8988T (cell line): Measurements from ENCODE around the gene RP9.
A peak's percentile ranks its signal among the peaks of the same experiment; 100 is the strongest.

Experiments used
- DNase-seq: peaks from one replicate; pipeline ENCODE4 v3.0.0; 2011

Gene RP9, protein sequence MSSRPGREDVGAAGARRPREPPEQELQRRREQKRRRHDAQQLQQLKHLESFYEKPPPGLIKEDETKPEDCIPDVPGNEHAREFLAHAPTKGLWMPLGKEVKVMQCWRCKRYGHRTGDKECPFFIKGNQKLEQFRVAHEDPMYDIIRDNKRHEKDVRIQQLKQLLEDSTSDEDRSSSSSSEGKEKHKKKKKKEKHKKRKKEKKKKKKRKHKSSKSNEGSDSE

DNA sequence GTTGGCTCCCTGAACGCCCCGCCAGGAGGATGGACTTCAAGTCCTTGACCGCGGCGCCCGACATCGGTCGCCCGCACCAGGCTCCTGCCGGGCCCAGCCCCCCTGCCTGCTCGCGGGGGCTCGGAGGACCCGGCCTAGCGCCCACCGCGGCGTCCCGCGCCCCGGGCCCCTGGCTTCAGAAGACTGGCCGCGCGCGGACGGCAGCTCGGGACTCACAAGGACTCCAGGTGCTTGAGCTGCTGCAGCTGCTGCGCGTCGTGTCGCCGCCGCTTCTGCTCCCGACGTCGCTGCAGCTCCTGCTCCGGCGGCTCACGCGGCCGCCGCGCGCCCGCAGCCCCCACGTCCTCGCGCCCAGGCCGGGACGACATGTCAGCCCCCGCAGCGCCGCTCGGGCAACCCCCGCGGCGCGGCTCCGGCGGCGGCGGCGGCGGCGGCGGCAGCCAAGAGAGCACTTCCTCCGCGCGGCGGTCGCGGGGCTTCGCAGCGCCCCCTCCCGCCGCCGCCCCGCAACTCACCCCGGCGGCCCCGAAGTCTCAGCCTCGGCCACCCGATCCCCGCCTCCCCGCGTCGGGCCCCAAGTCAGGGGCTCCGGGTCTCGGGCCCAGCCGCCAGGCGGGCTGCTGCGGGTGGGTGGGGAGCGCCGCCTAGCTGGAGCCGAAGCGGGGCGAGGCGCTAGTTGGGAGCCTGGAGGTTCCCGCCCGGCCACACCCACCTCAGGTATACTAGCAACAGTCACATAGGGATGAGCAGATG lies at the start of gene RP9:
Gene RP9, minus strand, starts transcription at position 400 of the 753 bp plus-strand sequence. Its CDS starts 32 bp downstream, at position 368.
- peak; percentile 43 for DNase-seq

GRCh38 chr7:33157781-33158180 lies 48.6 kb upstream of the RP9 start:
- no peak for DNase-seq

DNA sequence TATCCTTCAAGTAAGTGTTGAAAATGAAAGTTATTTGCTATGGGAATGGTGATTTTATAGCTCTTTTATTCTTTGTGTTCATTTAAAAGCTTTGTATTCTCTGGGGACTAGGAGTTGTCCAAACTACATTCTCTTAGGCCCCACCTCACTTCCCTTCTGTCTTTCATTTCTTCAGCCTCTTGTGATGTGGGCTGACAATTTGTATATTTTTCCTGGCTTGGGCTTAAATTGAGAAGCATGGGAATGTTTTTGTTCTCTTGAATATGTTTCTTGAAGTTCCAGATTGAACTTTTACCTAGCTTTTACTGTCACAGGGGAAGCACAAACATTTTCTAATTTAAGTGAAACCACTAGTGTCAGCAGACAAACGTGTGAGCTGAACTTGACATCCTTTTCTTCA lies 48.1 kb upstream of the RP9 start:
- DNase-seq = no peak

- DNase-seq = no peak
These were observed 47.2 kb upstream of the RP9 start for GRCh38 chr7:33156441-33156840.

DNA sequence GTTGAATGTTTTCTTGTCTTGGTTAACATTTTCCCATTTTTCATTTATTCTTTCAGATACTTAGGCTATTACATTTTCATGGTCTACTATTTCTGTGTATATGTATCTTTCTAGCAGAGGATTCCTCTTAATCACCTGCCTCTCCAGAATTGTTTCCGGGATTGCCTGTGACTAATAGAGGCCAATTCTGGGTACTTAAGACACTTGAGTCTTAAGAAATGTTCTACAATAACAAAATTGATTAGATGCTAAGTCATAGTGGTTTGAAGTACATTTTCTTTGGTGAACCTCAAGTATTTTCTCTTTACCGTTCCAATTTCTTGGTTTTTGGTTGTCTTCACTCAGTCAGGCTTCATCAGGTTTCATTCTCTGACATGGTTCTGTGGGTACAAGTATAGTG lies 46.6 kb upstream of the RP9 start:
- no peak for DNase-seq

GRCh38 chr7:33152087-33152486 lies 42.9 kb upstream of the RP9 start:
- no peak for DNase-seq

GRCh38 chr7:33145156-33145555 lies 36.0 kb upstream of the RP9 start:
- DNase-seq = no peak

DNA sequence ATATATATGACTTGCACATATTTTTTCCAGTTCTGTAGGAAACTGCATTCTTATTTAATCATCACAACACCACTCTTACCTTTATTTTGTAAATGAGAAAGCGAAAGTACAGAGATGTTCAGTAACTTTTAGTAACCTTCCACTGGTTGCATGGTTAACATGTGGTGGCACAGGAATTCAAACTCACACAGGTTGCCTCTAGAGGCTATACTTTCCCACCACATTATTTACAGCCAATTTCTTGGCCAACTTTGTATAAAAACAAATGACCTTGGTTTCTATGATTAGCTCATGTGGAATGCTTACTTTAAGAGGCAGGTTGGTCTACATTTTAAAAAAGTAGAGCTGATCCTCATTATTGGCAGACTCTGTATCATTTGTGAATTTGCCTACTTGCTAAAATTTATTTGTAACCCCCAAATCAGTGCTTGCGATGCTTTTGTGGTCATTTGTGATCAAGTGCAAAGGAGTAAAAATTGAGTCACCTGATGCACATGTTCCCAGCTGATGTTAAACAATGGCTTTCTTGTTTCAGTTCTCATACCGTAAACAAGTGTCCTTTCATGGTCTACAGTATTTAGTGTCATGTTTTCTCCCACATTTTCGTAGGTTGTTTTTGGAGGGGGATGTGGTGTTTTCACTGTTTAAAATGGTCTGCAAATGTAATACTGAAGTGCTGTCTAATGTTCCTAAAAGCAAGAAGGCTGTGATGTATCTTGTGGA lies 35.0 kb upstream of the RP9 start:
- DNase-seq = no peak

DNA sequence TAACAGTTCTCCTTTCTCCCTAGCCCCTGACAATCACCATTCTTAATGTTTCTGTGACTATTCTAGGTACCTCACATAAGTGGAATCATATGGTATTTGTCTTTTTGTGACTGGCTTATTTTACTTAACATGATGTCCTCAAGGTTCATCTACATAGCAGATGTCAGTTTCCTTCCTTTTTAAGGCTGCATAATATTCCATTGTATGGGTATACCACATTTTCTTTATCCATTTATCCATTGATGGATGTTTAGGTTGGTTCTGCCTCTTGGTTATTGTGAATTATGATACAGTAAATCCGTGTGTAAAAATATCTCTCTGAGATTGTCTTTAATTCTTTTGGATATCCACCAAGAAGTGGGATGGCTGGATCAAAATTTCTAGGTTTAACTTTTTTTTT lies 33.4 kb upstream of the RP9 start:
- no peak for DNase-seq

GRCh38 chr7:33137103-33137502 lies 27.9 kb upstream of the RP9 start:
- DNase-seq = no peak

GRCh38 chr7:33130184-33130583 lies 21.0 kb upstream of the RP9 start:
- DNase-seq = no peak

DNA sequence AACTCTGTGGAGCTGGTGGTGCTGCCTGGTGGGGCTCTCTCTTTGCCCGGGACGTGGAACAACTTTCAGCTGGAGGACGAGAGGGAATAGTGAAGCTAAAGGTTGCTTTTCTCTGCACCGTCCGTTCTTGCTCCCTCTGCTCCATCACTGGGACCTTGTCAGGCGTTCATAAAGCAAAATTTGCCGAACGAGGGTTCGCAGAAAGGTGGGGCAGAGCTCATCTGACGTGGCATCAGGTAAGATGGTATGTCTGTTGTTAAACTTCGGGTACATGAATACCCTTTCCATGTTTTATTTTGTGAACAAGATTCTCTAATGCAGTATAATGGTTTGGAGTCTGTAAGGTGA lies 20.6 kb upstream of the RP9 start:
- no peak for DNase-seq

- DNase-seq = peak; percentile 66
These were observed 20.0 kb upstream of the RP9 start, which contains the start of gene BBS9 for GRCh38 chr7:33128990-33129805. Gene BBS9, plus strand, starts transcription at chr7:33129564. Its CDS starts 16,689 bp downstream, at chr7:33146253.

DNA sequence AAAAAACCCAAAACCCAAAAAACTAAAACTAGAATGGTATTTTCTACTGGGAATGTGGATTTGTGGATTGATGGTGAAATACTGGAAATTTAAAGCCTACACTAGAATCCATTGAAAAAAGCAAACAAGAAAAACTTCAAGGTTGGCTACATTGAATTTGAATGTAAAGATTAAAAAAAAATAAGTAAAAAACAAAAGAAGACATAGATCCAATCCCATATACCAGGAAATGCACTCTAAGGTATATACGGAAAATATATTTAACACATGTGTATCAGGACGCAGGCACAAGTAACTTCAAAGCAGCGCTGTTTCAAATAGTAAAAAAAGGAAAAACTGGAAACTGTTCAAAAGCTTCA lies 19.4 kb upstream of the RP9 start:
- no peak for DNase-seq

DNA sequence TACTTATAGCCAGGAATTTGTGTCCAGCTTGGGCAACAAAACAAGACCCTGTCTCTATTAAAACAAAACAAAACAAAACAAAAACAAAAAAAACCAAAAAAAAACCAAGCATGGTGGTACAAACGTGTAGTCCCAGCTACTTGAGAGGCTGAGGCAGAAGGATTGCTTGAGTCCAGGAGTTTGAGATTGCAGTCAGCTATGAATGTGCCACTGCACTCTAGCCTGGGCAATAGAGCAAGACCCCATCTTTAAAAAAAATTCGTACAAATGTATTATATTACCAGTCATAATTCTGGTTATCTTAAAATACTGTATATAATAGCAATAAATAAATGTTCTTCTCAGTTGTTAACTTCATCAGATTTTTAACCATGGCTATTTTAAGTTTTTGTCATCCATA lies 17.9 kb upstream of the RP9 start:
- no peak for DNase-seq

DNA sequence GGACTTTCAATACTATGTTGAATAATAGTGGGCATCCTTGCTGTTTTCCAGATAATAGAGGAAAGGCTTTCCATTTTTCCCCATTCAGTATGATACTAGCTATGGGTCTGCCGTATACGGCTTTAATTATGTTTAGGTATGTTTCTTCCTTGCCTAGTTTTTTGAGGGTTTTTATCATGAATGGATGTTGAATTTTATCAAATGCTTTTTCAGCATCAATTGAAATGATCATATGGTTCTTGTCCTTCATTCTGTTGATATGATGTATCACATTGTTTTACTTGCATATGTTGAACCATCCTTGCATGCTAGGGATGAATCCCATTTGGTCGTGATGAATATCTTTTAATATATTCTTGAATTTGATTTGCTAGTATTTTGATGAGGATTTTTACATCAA lies 9.2 kb upstream of the RP9 start:
- no peak for DNase-seq

- no peak for DNase-seq
These were observed 5.8 kb upstream of the RP9 start for GRCh38 chr7:33114976-33115375.

DNA sequence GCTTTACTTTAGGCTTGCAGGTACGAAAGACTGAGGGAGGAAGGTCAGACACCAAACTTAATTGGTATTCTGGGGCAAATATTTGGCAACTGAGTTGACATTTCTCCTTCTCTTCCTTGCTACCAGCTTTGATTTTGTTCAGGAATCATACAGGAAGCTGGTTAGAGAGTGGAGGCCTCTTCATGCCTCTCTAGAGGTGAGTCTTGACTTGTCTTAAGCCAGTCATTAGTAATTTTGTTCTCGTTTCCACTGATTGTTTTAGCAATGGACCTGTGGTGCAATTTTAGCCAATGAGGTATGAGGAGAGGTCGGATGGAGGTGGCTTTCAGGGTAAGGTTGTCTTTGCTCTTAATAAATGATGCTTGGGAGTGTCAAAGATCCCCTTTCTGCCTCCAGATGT lies 2.4 kb upstream of the RP9 start:
- no peak for DNase-seq

- no peak for DNase-seq
These were observed 594 bp upstream of the RP9 start for GRCh38 chr7:33109758-33110238.

DNA sequence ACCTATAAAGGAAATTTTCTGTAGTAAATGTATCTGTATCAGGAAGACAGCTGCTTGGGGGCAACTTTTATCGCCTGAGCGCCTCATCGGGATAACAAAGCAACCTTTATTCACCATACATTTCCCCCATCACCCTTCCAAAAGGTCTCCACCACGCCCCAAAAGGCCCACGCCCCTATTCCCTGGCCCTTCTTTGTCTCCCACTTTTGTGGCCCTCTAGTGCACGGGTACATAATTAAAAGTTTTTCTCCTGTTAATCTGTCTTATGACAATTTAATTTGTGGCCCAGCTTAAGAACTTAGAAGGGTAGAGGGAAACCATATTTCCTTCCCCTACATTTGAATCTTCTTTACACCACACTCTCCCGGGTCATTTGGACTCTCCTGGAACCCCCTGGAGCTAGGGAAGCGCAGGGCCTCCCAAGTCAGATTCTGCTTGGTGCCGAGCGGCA lies 625 bp downstream of the RP9 start:
- DNase-seq = no peak

DNA sequence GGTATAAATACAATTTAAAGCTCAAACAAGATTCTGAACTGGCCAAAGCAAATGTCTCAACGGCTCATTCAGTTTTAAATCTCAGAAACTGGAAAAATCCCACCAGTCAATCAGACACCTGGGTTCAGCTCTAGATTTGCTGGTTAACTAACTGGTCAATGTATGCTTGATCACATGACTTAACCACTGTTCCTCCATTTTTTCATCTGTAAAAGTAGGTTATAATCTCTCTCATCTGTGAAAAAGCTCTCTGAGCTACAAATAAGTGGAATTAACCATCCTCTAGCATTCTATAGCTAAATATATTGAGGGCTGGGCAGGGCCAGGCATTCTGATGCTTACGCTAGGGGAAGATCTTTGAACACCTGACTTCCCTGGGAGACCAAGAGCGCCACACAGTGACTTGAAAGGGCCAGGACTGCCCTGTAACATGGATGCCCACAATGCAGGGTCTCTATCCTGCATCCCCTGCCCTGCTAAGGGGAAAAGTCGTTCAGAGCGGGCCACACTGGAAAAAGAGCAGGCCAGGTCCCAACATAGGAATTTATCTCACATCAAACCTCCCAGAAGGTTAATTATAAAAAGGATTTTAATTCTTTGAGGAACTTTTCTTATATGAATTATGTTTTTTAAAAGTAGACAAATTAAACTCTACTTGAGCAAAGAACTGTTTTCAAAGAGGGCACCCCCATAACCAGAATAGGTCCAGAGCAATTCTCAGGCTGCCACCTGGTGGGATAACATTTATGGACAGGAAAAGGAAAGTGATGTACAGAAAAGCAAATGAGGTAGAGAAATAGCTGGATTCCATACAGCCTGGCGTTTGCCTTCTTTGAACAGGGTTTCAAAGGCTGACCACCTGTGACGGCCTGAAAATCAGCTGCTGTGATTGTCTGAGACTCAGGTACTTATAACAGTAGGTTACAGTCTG lies 1.8 kb downstream of the RP9 start:
- no peak for DNase-seq

DNA sequence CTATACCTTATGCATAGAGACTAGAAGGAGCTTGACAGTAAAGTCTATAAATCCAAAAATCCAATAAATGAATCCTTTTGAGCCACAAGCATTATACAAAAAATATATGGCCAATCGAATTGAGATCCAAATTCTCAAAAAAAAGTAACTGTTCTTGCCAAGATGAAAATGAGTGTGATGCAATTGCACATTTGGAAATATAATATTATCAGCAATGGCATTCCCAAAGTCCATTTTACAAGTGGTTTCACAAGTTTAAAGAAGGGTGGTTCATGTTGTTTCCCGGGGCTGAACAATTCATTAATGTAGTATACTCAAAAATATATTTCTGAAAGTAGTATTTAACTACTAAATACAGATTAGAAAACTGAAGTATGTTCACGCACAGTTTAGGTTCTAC lies 7.3 kb downstream of the RP9 start:
- no peak for DNase-seq
